ENCODE measurements around the gene GPR27. TPM values are rescaled to one million over a fixed set of nuclear protein-coding genes. Genes with fewer than 3 reads are reported as not detected.

Gene GPR27
- total RNA-seq, 1 experiment from 2014 or later: not detected

DNA sequence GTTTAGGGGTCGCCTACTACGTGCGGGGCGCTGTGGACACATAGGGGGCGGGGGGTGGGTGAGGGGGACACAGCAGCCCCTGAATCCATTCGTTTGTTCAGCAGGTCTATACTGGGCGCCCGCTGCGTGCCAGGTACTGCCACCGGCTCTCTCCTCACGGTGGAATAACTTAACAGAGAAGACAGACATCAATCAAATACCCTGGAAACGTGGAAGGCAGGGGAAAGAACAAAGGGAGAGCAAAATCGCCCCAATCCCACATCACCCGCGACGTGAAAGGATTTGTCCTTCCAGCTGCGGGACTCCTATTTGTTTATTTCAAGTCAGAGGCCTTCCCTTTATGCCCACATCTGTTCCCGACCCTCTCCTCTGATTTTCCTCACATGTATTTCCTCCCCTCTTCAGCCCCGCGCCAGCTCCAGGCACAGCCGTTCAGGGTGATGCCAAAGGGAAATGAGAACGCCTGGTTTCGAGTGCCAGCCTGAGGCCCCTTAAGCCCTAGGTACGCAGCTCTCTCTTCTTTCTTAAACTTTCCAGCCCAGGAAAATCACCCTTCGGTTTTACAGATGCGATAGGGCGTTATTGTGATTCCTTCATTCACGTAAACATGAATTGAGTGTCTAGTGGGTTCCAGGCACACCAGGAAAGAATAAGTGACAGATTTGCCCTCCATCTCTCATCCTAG, 32.0 kb downstream of the GPR27 start:
- no peak for DNase-seq (ENCODE audit: low spot score)

DNA sequence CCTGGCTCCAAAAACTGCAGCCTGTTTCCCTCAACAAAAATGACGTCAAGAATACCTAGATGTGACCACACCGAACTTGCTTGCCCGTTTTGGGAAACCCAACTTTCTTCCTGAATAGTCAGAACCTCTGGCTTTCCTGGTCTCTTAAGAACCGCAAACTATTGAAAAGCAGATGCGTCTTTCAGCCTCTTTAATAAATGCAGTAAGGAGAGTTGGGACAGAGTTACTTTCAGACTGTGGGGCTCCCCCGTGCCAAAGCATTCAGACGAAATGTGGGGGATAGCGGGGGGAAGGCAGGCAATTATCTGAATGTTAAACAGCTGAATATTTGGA, 32.5 kb downstream of the GPR27 start:
- DNase-seq (ENCODE audit: low spot score): no peak

DNA sequence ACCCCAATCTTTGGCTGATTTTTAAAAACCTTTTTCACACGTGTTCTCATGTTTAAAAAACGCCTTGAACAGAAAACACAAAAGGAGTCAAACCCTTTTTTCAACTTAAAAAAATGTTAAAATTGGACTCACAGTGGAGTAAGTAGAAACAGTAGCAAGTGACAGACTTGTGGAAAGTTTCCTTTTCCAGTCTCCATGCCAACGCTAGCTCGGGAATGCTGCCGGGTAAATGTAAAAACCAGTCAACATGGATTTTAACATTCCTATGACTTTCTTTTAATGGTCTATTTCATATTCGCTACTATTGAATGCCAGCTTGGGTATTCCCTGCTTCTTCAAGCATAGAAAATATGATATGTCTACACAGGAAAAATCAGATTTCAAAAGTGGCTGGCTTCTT, 32.9 kb downstream of the GPR27 start:
- no peak for DNase-seq (ENCODE audit: low spot score)

GRCh38 chr3:71787851-71788405, 34.3 kb downstream of the GPR27 start:
- no peak for DNase-seq (ENCODE audit: low spot score)

DNA sequence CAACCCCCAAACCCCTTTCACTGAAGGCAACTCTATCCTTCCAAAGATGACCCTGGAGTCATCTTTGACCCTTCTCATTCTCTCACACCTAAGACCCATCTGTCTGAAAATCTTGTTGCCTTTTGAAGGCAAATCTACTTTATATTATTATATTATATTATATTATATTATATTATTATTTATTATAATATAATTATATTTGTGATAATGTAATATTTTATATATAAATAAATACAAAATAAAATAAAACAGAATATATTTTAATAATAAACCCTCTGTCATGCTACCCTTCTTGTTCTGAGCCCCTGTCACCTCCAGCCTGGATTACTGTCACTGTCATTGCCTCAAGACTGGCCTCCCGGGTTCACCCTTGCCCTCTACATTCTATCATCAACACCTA, 36.3 kb downstream of the GPR27 start:
- DNase-seq (ENCODE audit: low spot score): no peak

DNA sequence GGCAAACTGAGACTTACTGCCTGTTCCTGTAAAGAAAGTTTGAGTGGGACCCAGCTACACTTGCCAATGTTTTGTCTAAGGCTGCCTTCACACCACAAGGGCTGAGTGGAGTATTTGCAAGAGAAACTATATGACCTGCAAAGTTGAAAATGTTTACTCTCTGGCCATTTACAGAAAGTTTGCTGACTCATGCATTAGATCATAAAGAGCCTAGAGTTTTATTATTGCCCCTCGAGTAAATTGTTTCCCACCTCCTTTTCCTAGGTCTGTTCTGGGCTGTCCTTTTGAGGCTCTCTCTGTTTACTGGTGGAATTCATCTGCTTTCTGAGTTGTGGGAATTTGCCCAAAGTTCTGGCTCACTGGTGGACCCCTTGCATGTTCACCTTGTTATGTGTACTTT, 38.0 kb downstream of the GPR27 start:
- peak; percentile 9 for DNase-seq (ENCODE audit: low spot score)

DNA sequence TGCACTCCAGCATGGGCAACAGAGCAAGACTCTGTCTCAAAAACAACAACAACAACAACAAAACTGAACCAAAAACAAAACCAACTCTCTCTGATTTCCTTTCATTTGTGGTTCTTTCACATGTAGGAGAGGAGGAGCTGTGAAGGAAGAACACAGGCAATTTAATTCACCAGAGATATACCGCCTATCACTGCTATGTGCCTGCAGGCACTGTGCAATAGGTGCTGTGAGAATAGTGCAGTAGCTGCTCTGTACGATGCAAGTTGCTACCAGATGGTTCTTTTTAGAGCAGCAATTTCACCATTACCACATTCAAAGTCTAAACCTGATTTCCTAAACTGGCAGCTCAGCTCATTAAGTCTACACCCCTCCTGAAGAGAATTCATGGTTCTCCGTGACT, 42.6 kb downstream of the GPR27 start:
- DNase-seq (ENCODE audit: low spot score): no peak

DNA sequence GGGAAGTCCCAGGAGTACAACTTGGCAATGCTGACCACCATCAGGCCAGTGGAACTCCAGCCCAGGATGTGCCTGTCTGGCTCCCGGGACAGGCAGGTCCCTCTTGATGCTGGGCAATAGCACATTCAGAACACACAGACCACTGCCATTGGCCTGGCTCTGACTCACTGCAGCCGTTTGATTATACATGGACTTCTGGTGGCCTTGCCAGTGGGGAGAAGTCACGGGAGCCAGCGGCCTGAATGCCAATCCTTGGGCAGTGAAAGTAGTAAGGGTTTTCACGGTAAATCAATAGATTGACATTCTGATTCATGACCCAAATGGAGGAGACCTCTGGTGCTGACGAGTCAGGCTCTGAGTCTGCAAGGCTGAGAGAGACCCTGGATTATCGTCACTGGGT, 43.8 kb downstream of the GPR27 start:
- no peak for DNase-seq (ENCODE audit: low spot score)

DNA sequence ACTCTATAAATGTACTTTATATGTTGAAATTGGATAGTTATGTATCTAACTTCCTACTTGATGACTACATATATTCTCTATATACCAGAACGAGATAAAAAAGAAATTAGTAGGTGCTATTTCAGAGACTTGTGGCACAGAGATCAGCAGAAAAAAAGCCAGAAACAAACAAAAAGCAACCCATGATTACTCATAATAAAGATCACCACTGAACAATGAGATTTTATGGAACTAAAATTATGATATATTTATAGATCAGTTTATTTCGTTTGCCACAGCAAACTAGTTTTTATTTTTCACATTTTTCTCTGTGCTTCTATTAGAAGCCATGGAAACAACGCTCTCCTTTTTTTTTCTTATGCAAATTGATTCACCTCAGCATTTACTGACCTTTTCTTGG, 46.4 kb downstream of the GPR27 start:
- DNase-seq (ENCODE audit: low spot score): no peak

DNA sequence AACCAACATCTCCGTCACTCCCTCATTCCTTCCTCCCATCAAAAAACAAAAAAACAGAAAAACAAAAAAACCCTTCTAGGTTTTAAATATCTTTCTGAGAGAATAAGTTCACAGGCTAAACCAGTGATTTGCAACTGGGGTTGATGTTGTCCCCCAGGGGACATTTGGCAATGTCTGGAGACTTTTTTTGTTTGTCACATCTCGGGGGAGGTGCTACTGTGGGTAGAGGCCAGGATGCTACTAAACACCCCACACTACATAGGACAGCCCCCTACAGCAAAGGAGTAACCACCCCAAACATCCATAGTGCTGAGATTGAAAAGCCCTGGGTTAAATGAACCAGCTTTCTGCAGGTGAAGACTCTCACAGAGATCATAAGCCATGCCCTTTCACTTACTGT, 48.3 kb downstream of the GPR27 start:
- no peak for DNase-seq (ENCODE audit: low spot score)

GRCh38 chr3:71803248-71803647, 49.6 kb downstream of the GPR27 start:
- DNase-seq (ENCODE audit: low spot score): no peak

GRCh38 chr3:71805199-71805598, 51.5 kb downstream of the GPR27 start:
- DNase-seq (ENCODE audit: low spot score): no peak

DNA sequence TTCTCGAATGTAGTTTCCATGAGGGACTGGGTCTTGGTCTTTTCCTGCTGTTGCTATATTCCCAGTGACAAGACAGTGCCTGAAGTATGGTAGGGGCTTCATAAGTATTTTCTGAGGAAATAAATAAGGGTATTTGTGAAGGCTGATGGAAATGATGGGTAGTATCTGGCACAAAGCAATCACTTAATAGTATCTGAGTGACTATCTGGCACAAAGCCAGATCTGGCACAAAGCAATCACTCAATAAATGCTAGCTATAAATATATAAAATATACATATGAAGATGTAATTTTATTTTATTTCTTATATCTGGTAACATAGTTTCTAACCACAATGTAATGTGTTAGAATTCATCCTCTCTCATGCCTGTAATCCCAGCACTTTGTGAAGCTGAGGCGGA, 52.0 kb downstream of the GPR27 start:
- DNase-seq (ENCODE audit: low spot score): no peak

Other genes with a start within 250 kb of the GPR27 start
- gene FOXP1, start 170.1 kb upstream of the GPR27 start, total RNA-seq (2014; rRNA removed; shearing (Covaris generic)): 13.1 and 15.9 TPM in 2 replicates
- gene EIF4E3, start 28.5 kb upstream of the GPR27 start, total RNA-seq (2014; rRNA removed; shearing (Covaris generic)): 0.91 and 0.97 TPM in 2 replicates
- not detected in 2 replicates for gene PROK2, start 31.3 kb downstream of the GPR27 start, total RNA-seq (2014; rRNA removed; shearing (Covaris generic))

Measured in H4 (cell line).